Glomerular visceral epithelial cell (primary cell): ENCODE results near the gene PLEKHM3.
"Not testable (repeated sequence)": the region's sequence is repeated elsewhere in the genome, so short reads cannot be mapped to it uniquely, and the experiment has no call there.

Experiments used
- DNase-seq: peaks from one replicate; pipeline ENCODE4 v3.0.0-alpha.2; 2016; ENCODE audit errors: extremely low spot score

Gene PLEKHM3

DNA sequence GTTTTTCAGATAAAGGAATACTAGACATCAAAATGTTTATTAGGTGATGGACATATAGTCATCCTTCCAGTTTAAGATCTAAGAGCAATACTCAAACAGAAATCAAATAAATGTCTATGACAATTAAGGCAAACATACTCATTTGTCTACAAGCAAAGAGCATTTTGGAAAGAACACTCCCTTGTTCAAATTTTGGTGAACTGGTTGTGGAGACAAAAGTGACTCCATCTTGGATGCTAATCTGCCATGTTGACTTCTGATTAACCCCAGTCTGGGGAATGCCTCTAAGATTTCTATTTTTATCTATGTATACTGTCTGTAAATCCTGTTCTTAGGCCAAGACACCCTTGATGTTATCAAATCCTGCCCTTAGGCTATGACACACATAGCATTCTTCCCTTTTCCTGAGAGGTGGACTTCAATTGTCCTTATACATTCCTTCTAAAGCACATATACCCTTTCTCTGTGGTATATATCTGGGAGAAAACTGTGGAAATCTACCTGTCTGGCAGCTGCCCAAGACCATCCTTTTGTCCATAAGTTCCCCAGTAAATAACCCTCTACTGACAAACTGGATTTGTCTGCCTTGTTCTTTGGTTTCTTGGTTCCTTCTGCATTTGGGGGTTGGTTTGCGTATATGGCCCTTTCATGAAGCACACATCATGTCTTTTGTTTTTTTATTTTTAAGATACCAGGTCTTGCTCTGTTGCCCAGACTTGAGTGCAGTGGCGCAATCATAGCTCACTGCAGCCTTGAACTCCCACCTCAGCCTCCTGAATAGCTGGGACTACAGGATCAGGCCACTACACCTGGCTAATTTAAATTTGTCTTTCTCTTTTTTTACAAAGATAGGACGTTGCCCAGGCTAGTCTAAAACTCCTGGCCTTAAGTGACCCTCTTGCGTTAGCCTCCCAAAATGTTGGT is 12.5 kb upstream of the PLEKHM3 start:
- DNase-seq, result no peak

DNA sequence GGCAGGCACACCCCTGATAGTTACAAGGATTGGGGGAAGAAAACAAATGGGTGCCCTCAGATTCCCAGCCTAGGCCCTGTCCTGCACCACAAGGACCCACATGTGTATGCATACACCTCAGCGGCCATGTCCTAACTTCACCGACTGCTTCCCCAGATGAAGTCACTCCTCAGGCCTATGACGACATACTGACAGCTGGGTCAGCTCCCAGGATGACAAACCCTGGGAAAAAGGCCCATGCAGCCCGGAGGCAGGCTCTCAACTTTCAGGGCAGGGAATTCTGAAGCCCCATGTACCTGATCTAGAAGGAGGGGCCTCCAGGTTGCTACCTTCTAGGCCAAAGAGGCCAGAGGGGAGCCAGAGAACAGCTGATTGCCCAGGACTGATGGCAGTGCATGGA is 11.0 kb upstream of the PLEKHM3 start:
- no peak for DNase-seq

DNA sequence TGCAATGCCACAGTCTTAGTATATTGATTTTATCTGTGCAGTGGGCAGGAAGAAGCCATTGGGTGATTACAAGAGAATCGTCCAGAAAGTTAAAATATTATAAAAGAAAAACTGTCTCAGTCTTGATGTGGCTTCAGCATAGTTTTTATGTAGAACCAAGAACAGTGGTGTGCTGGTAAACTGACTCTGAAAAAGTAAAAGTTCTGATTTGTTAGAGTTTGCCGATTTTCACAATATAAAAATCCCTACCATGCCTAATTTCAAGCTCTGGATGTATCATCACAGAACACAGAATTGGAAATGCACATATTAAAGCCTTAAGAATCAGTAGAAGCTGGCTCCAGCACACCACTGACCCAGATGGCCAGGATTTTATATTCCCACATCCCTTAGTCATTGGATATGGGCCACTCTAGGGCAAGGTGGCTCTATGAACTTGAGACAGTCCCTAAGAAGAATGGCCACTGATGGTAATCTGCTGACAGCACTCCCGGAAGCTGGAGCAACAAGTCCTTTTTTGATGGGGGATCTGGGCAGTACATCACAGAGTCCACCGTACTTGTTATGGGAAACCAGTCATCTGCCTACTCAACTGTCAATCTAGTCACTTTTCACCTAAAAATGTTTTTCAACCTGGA is 9.3 kb upstream of the PLEKHM3 start:
- no peak for DNase-seq

DNA sequence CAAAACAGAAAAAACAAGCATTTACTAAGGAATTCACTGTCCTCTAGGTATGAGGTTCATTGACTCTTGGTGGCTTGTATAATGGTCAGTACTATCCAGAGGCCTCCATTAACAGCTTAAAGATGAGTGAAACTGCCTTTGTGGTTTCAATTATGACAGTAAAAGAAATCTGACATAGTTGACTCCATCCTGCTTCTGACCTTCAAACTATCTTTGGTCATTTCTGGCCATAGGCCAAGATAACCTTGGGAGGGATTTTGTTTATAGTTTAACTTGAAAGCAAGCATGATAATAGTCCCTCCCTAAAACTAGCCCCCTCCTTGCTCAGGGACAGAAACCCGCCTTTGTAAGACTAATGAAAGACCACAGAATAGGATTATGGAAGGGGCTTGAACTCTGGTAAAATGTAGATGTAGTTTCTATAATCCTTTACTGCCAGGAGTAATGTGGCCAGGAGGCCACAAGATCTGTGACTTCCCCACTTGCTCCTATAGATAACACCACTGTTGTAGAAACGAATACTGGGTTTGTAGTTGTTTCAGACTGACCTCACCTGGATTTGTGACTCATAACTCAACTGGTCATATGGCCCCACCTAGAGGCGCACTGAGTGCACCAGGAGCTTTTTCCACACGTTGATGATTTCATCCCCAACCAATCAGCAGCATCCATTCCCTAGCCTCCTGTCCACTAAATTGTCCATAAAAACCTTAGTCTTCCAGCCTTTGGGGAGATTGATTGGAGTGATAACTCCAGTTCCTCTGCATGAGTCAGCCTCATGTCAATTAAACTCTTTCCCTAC is 8.6 kb upstream of the PLEKHM3 start:
- DNase-seq, result peak; percentile 40

DNA sequence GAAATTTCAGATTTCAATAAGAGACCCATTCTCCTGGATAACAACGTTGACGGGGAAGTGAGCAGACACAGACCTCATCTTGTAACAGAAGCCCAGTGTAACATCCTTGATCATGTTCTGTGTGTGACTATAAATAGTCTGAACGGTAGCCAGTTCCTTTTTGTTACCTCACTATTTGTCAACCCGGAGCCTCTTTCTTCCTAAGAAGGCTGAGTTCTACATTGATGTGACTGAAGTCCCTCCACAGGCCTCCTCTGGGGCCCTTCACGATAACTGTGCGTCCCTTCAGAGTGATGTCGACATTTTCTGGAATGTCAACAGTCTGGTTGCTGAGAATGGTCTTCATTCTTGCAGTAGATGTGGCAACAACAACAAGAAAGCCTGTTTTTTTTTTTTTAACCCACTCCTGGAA is 6.3 kb upstream of the PLEKHM3 start:
- DNase-seq, result no peak

GRCh38 chr2:208025814-208026184 is 472 bp upstream of the PLEKHM3 start:
- no peak for DNase-seq

DNA sequence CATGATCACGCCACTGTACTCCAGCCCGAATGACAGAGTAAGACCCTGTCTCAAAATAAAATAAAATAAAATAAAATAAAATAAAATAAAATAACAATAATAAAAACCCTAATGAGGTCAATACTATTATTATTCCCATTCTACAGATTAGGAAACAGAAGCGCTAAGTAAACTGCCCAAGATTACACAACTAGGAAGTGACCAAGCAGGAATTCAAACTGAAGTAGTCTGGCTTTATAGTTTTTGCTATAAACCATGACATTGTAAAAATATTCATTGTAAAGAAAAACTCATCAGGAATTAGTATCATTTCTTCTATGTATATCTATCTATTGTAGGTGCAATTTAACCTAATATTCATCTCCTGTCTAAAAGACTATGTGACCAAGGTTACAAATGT is 1.2 kb downstream of the PLEKHM3 start:
- DNase-seq, result no peak

- no peak for DNase-seq
Observed at GRCh38 chr2:208020253-208020652, 5.1 kb downstream of the PLEKHM3 start.

- not testable (repeated sequence) for DNase-seq
Observed at GRCh38 chr2:208018124-208018712, 7.1 kb downstream of the PLEKHM3 start.

DNA sequence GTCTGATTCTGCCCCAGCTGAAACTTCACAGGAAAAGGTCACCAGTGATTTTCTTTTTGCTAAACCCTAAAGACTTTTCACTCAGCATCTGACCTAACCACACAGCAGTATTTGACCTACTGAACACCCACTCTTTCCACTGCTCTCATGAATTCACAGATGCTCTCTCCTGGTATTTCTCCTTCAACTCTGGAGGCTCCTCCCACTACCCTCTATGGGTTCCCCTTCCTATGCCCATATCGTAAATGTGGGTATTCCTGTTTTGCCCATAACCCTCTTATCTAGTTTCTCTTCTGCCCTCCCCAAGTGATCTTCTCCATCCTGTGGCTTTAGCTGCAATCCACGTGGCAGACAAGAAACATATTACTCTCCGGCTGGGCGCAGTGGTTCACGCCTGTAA is 7.6 kb downstream of the PLEKHM3 start:
- DNase-seq, result no peak

DNA sequence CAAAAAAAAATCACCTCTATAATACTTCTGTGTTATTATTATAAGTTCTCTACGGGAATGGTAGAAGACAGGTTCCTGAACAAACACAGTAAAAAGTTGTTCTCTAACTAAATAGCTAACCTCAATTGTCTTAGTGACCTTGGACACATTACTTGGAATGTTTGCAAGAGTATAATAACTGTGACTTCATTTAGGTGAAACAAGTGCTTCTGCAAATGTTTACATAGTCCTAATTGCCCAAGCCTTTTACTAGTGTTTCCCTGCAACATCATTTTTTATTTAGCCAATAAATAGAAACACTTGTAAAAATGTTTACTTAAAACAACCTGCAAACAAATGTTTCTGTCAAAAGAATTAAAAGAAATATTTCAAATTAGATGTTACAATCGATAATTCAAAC is 9.9 kb downstream of the PLEKHM3 start:
- no peak for DNase-seq

DNA sequence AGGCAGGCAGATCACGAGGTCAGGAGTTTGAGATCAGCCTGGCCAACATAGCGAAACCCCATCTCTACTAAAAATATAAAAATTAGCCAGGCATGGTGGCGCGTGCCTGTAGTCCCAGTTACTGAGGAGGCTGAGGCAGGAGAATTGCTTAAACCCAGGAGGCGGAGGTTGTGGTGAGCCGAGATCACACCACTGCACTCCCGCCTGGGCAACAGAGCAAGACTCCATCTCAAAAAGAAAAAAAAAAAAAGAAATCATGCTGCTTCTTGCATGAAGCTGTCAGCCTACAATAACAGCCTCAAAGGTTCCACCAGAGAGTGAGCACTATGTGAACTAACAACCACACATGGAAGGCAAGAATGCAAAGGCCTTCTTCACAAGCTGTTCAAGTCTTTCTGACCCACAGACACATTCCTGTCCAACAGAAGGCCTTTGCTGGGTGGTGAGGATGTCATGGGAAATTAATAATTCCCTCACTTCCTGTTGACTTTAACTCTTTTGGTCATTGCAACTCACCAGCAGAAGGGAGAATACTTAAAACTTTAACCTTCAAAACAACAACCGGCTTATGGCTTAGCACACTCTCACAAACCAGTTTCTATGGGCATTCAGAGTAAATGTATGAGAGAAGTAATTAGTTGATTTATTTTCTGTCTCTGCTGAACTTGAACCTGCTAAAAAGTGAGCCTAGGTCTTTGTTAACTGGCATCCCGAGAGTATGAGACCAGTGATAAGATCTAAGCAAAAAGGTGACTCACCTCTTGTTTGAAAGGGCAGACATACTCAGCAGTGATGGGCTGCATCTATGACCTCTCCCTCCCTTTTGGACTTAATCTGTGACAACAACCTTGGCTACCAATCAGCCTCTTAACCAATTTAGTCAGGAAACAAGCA is 11.8 kb downstream of the PLEKHM3 start:
- DNase-seq, result peak; percentile 51

- no peak for DNase-seq
Observed at GRCh38 chr2:208012449-208012848, 12.9 kb downstream of the PLEKHM3 start.

DNA sequence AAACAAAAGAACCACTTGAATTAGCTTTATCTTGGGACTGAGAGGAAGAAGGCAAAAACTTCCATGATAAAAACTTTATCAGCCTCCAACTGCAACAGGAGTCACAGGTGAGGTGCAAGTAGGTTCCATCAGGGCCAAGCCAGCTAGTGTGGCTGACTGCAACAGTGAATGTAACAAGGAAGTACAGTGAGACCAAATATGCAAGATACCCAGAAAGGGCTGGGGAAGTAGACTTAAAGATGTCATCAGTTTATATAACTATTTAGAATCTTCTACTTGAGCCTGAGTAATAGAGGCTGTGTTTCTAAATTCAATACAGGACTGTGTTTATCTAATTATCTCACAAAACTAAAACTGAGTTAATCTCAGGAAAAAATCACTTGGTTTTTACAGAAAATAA is 14.8 kb downstream of the PLEKHM3 start:
- DNase-seq, result no peak

DNA sequence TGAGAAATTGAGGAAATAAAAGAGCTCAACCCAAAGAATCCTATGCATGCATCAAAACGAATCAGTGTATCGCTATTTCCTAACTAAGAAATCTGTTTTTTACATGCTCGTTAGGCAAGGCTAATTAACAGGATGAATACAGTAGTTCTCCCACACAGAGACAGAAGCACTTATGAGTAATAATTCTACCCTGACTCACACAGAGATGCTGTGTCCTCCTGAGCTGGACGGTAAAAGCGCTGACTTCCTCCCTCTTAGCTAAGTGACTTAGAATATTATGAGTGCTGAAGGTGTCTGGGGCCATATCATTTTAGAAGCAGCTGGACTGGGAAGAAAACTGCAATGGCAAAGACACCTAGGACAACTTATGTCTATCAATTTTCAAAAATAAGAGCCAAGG is 18.5 kb downstream of the PLEKHM3 start:
- DNase-seq, result peak; percentile 26

- no peak for DNase-seq
Observed at GRCh38 chr2:208006337-208006736, 19.0 kb downstream of the PLEKHM3 start.

DNA sequence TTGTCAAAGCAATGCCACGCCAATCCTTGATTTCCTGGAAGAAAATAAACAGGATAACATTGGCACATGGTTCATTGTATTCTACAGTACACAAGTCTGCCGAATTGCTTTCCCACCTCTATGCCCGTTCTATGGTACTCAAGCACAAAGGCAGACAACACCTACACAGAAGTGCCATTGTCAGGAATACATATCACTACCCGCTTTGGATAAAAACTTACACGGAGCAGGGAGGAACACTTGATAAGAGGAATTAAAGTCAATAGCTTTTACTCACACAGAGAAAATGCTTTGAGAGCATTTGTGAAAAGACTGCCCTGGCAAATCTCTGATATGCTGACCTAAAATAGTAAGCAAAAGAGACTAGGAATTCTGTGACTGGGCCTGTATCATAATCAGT is 23.4 kb downstream of the PLEKHM3 start:
- DNase-seq, result no peak

DNA sequence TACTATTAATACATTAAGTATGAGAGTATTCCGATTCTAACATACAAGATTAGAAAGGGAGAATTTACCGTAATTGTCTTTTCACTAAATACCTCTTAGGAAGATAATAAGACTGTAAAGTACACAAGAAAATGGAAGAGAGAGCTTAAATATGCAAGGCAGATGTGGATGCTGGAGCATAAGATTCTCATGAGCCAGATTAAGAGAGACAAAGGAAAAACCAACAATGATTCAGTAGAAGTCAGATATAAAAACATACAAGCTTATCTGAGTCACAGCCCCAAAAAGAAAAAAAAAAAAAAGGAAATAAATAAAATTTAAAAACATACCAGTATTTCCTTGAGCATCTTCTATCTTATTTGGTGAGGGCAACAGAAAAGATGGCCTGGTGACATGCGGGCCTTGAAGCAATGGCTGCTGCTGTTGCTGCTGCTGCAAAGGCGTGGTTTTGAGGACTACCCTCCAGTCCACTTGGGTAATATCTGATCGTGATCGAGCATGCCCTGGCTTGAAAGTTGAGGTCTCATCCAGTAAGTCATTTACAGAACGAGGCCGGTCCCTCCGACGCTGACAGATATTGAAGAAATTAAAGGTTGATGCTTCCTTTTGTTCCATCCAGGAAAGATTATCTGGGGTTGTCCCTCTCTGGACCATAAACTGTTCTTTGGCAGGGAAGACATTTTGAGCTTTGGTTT is 24.5 kb downstream of the PLEKHM3 start:
- DNase-seq, result no peak

- no peak for DNase-seq
Observed at GRCh38 chr2:207996848-207997247, 28.5 kb downstream of the PLEKHM3 start.

GRCh38 chr2:207995887-207996286 is 29.4 kb downstream of the PLEKHM3 start:
- DNase-seq, result no peak
